Stimulated activated CD8-positive, alpha-beta memory T cell treated with anti-CD3 and anti-CD28 coated beads, Interleukin-12 subunit alpha, Interleukin-12 subunit beta, amount 100 ng/mL, for 1 hour (primary cell): ENCODE measurements around the gene MIF4GD.
A peak's percentile ranks its signal among the peaks of the same experiment; 100 is the strongest.
"Not testable (repeated sequence)": the region's sequence is repeated elsewhere in the genome, so short reads cannot be mapped to it uniquely, and the experiment has no call there.

Source experiments
- DNase-seq: peaks from one replicate; pipeline ENCODE4 v3.0.0-alpha.2; 2020; ENCODE audit warnings: low read depth

MIF4GD gene

DNA sequence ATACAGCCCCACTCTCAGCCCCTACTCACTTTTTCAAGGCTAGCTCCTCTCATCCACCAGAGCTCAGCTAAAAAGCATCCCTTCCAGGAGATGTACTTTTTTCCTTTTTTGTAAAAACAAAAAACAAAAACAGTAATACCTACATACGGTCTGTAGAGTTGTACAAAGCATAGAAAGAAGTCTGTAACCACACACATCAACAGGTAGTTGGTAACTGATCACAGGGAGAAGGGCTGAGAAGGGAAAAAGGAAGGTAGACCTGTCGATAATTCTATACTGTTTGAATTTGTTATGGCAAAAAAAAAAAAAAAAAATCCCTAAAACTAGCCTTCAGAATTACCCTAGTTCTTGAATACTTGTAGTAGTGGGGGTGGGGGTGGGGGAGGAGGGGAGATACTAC lies 17.3 kb upstream of the MIF4GD start:
- no peak for DNase-seq

DNA sequence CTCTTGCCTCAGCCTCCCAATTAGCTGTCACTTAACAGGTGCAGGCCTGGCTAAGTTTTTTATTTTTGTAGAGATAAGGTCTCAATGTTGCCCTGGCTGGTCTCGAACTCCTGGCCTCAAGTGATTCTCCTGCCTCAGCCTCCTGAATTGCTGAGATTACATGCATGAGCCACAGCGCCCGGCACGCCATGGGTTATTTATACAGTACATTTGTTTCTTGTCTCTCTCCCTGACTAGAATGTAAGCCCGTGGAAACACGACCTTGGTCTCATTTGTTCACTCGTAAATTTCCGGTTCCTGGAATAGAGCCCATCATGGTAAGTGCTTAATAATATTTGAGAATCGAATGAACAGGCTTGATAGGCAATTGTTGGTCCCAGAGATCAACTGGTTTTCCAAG lies 16.2 kb upstream of the MIF4GD start:
- no peak for DNase-seq

DNA sequence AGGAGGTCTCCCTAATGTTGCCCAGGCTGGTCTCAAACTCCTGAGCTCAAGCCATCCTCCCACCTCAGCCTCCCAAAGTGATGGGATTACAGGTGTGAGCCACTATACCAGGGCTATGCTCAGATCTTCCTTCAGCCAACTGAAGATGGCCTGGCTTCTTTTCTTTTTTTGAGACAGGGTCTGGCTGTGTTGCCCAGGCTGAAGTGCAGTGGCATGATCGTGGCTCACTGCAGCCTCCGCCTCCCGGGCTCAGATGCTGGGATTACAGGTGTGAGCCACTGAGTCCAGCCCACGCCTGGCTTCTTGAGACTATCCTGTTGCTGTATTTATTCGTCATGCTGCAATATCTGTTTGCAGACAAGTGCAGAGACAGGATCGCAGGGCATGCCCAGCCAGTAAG lies 14.1 kb upstream of the MIF4GD start:
- DNase-seq = no peak

DNA sequence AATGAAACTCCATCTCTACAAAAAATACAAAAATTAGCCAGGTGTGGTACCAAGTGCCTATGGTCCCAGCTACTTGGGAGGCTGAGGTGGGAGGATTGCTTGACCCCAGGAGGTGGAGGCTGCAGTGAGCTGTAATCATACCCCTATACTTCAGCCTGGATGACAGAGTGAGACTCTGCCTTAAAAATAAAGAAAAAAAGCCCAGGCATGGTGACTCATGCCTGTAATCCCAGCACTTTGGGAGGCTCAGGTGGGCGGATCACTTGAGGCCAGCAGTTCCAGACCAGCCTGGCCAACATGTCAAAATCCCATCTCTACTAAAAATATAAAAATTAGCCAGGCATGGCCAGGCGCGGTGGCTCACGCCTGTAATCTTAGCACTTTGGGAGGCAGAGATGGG lies 9.2 kb upstream of the MIF4GD start:
- not testable (repeated sequence) for DNase-seq

DNA sequence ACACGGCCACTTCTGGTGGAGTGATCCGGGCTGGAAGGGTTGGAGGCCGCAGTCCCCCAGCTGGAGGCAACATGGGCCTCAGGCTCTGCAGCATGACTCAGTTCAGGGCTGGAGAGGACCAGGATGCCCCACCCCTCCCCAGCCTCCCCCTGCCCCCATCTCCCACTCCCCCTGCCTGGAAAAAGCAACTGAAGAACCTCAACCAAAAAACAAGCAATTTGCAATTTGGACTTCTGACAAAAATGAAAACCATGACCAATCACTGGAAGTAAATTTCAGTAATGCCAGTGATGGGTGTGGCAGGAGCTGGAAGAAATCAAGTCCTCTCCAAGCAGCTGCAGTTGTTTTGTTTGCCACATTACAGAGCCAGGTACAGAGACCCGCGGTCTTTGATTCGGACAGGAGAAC lies 6.6 kb upstream of the MIF4GD start:
- no peak for DNase-seq

DNA sequence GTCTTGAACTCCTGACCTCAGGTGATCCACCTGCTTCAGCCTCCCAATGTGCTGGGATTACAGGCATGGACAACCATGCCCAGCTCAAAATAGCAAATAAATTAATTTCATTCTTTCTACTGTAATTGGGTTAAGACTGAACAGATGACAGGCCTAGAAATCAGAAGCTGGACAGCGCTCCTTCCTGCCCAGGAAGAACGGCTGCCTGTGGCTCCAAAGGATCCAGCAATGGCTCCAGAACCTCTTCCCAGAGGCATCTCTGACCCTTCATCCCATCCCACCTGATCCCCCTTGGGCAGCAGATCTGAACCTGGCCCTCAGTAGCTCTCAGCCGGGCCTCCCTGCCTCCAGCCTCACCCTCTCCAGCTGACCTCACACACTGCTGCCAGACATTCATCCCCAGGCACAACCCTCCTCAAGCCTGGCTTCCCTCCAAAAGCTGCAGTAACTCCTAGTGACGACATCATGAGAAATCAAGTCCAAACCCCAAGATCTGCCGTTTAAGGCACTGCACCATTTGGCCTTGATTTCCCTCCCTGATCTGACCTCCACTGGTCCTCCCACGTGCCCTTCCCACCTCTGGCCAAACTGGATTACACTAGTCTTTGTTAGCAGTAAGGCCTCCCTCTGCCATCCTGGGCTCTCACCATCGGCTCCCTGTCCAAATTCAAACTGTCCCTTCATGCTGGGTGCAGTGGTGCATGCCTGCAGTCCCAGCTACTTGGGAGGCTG lies 3.1 kb upstream of the MIF4GD start:
- no peak for DNase-seq

DNA sequence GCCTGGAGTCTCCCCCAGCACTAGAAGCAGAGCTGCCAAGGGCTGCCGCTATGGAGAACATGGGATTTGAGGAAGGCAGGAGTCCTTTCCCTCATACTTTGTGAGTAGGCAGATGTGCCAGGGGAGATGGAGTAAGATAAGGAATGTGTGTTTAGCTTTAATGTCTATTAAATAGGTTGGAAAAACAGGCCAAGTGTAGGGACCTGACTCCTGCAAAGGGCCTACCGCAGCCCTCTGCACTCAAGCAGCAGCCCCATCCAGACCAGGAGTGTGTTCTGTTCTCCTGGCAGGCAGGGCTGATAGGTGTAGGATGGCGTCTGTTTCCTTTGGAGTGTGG lies 1.8 kb upstream of the MIF4GD start:
- no peak for DNase-seq

DNA sequence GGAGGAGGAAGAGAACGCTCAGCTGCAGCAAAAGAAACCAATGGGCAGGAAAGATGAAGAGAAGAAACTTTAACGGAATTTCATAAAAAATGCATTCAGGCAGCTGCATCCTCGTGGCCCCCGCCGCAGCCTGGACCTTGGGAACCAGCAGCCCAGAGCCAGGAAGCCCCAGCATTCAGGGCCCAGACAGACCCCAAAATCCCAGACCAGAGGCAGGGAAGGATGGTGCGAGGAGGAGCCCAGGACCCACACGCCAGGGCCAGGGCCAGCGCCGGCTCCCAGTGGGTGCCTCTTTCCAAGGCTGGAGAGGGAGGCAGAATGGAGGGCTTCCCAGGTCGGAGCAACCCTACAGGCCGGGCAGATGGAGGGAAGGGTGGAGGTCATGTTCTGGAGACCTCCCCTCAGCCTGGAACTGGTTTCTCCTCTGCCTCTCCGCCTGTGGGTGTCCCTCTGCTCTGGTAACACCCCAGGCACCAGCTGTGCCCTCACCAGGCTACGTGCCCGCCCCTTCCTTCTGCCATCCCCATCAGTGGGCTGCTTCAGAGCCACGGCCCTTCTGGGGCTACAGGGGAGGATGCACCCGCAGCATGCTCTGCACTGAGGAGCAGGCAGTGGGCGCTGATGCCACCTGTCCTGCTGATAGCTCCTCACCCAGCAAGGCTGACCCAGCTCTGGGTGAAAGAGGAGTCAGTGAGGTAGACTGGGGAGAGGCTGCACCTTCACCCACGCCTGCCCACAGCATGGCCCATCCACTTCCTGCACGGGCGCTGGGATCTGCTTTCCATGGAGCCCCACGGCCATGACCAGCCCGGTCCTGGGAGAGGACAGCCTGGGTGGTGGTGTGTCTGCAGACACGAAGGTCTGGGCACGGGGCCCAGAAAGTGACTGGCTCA lies 1.2 kb upstream of the MIF4GD start:
- no peak for DNase-seq

DNA sequence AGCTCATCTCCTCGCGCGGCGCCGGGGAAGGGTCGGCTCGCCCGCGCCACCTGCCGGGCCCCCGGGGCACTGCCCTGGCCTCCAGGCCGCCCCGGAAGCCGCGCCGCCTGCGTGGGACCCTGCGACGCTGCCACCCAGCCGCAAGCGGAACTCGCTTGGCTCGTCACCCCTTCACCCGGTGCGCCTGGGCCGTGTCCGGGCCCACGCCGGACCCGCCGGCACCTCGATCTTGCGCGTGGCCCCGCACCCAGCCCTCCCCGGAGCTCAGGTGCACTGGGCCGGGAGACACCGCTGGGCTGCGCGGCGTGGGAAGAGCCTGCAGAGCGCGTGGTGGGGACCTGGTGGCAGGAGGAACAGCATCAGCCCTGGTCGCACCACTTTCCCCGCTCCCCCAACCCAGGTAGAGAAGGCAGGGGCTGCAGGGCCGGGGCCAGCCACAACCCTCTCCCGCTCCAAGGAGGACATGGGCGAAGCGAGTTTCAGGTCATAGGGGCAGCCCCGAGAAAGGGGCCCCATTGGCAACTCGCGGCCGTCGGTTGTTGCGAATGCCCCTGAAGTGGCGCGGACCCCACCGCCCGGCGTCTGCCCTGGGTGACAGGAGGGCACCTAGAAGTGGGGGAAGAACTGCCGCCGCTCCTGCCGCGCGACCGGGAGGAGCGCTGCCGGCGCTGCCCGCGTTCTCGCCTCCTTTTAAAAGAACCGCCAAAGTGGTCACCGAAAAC lies 363 bp upstream of the MIF4GD start:
- DNase-seq = peak; percentile 76

DNA sequence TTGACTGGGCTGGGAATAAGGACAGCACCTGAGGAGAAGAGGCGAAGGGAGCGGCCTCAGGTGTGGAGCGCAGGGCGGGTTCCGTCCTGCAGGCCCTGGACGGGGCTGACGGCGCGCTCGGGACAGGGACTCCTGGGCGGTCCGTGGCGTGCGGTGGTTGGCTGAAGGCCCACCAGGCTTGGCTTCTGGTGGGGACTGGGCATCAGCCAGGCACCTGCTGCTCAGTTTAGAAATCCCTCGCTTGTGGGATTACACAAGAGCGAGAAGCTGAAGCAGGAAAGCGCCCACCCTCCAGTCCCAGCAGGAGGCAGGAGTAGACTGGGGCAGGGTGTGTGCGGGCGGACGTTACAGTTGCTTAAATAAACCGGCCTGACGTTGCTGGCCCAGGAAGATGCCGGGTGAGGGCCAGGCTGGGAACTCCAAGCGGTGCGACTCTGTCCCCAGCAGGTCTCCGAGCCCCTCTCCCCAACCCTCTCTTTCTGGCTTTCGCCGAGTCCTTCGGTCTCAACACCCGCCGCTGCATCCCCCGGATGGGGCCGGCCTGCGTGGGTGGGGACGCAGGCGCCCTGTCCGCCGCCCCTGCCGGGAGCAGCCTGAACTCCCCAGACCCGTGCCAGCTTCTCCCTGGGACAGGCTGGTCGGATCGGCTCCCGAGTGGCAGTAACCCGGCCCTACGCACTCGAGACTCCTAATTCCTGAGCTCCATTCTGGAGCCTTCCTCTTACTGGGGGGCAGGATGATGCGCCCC lies 639 bp downstream of the MIF4GD start:
- DNase-seq = peak; percentile 20

DNA sequence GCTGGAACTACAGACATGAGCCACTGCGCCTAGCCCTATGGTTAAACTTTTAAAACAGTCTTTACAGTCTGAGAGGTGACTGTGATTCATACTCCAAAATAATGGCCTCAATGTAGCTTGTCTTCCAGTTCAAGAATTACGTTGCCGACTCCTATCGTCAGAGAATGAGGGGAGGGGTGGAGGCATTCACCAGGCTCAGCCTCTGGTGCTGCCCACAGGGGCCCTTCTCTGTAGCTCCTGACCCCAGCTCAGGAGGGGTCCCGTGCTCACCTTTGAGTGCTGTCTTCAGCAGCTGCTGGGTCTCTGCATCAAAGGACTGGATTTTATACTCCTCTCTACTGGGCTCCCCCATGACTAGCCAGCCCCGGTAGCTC lies 1.2 kb downstream of the MIF4GD start:
- no peak for DNase-seq

DNA sequence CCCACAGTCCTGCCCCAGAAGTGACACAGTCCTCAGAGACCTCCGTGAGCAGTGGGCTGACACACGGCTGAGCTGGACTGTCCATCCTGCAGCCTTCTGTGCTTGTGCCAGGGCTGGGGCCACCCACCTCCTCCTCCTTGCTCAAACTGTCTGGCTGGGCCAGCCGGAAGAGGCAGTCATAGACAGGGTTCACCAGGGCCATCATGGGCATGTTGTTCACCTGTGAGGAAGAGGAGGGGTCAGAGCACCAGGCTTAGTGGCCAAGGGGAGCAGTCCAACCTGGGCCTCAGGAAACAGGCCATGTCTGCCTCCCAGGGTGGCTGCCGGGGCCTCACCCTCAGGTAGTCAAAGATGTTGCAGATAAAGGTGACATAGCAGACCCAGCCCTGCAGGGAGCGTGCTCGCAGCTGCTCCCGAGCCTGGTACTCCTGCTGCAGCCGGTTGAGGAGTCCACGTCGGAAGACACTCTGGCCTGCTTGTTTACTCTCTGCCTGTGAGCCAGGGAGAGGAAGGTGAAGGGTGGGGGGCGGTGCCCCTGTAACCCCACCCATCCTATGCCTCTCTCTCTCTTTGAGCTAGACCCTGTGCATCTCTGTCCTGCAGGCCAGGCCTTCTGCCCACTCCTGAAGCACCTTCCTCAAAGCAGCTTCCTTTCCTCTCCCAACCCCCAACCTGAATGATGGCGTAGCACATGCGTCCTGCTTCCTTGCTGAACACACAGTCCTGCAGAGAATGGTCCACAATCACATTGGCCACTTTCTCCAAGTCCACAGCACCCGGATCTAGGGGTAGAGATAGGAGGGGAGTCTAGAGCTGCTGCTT lies 3.4 kb downstream of the MIF4GD start:
- no peak for DNase-seq

DNA sequence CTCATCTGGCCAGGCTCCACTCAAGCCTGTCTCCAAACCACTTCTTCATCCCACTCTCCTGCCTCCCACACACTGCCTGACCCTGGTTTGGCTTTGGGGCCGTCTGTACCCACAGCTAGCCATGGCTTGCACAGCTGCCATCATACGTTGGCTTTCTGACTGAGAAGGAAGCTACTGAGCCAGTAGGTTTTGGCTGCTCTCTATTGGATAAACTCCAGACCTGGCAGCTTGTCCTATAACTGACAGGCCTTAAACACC lies 3.9 kb downstream of the MIF4GD start:
- DNase-seq = no peak

DNA sequence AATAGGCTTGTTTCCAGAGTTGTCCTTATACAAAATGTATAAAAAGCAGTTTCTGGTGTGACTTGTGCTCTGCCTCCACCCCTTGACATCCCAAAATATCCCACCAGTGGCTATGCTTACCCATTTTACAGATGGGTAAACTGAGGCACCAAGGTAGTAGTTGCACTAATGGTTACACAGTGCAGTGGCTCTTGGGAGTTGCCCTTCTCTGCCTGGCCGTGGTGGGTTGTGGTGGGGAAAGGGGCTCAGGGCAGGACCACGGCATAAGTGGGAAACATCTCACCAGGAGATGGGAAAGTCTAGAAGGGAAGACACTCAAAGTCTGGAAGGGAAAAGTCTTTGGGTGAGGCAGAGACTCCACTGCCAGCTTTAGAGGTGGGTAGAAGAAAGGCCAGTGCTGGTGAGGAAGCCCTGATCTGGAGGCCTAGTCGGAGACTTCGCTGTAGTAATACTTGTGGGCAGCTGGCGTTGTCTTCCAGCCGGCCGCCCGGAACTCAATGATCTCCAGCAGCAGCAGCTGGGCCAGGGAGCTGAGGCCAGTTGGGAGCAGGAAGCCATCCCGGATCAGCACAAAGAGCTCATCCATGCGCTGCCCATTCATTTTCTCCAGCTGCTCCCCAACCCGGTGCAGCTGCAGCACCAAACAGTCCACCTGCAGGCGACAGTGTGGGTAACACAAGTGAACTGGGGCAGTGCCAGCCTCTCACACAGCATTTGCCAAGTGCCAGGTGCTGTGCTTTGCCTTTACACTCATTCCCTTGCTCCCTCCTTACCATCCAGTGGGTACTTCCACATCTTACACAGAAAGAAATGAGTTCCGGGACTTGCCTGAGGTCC lies 4.5 kb downstream of the MIF4GD start:
- DNase-seq = no peak

DNA sequence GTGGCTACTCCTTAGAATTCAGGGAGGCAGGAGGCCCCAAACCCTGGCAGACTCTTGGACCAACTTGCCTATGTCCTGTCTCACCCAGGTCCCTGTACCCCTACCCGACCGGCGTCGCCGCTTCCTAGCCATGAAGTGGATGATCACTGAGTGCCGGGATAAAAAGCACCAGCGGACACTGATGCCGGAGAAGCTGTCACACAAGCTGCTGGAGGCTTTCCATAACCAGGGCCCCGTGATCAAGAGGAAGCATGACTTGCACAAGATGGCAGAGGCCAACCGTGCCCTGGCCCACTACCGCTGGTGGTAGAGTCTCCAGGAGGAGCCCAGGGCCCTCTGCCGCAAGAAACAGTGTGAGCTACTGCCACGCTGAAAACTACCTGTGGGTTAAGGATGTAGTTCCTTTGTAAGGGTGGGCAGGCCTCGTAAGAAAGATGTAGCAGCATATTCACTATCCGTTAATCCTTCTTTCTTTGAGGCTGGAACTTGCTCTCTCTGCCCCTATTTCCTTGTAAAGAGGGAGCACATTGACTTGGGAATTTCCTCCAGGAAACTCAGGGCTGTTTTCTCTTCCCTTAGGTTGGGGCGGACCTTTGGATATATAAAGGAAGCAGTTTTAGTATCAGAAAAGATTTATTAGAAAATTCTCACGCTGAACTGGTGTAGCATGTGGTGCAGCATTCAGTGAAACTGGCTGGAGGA lies 5.3 kb downstream of the MIF4GD start:
- DNase-seq = no peak

DNA sequence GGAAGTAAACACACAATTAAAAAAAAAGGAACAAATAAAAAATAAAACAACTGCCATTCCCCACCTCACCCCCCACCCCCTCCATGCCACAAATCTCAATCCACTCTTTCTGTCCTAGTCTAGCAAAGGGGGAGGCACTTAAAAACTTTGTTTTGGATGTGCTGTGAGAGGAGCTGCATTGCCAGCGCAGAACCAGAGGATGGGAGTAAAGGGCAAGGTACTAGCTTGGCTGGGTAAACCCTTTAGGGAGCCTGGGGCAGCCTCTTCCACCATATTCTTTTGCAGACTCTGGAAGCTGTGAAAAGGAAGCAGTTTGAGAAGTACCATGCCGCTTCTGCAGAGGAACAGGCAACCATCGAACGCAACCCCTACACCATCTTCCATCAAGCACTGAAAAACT lies 8.0 kb downstream of the MIF4GD start:
- DNase-seq = no peak

DNA sequence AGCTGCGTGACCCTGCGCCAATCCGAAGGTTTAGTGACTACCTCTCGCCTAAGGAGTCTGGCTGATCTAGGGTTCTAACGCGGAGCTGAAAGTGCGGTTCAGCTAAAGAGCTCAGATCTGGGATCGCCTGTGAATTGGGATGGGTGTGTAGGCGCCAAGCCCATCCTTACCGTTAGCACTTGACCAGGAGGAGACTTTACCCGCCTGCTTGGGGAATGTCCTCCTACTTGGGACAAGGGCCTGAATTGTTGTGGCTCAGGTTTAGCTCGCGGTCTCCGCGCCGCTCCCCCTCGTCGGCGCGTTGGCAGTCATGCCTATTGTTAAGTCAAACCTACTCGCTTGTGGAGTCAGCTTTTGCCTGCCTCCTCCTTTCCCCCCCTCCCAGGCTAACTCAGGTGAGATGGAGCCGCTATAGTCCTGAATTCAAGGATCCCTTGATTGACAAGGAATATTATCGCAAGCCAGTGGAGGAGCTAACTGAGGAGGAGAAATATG lies 8.9 kb downstream of the MIF4GD start:
- no peak for DNase-seq

DNA sequence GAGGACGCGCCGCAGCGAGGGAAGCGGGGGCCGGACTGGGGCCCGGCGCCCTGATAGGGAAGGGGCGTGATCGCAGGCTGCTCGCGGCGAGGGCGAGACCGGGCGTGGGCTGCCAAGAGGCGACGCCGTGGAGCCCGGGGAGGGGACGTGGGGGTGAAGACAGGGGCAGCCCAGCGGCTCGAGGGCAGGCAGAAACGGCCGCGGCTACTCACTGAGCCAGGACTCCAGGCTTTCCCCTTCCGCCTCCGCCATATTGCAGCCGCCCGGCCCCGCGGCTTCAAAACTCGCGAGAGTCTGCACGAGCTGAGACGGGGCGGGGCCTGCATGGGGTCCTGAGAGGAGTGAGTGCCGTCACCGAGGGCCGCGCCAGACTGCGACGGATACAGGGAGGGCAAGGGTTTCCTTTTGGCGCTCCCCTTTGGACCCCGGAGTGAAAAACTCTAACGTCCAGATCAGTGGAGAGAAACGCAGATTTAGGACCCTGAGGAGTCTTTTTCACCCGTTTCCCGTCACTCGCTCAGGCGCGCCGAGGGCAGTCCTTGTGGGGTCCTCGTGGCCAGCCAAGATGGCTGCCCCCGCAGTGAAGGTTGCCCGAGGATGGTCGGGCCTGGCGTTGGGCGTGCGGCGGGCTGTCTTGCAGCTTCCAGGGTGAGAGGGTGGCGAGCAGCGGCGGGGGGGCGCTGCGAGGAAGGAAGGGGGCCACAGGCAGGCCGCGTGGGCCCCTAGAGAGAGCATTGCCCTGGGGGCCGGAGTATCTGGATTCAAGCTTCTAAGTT lies 9.5 kb downstream of the MIF4GD start, which contains the start of the genes GGA3 and MRPS7:
Gene GGA3, minus strand, starts transcription at position 271 of the 776 bp plus-strand sequence. Its CDS starts 19 bp downstream, at position 252.
Gene MRPS7, plus strand, starts transcription at position 544 of the 776 bp plus-strand sequence. Its CDS starts 22 bp downstream, at position 566.
- DNase-seq = peak; percentile 89
